NAMALWA (cell line): ENCODE results near the gene ENTPD8.

Experiments
- DNase-seq: peaks from one replicate; pipeline ENCODE4 v3.0.0-alpha.2; 2015; ENCODE audit warnings: low spot score

The ENTPD8 gene

GRCh38 chr9:137447722-137448601 lies 6.8 kb upstream of the ENTPD8 start:
- no peak for DNase-seq

DNA sequence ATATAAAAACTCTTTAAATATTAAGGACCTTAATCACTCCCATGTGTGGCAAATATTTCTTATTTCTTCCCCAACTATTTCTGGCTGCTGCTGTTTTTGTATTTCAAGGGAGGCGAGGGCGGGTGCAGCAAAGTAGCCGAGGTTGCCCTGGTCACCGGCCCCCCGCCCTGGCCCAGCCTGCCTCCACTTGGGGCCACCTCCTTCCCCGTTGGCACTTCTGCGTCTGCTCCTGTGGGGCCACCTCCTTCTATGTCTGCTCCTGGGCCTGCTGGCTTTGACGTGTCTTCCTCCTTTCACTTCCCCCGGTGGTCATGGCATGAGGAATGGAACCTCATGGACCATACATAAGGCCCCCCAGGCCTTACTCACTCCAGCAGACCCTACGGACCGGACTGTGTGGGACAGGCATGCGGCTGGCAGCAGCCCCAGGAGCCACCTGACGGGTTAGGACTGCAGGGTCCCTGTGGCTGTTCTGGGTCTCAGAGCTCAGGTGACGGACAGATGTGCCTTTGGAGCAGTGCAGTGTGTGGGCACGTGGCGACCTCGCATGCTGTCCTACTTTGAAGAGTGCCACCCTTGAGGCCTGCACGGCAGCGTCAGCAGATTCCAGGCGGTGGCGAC lies 5.8 kb upstream of the ENTPD8 start:
- no peak for DNase-seq

- DNase-seq: no peak
These were observed 4.8 kb upstream of the ENTPD8 start for GRCh38 chr9:137445930-137446431.

DNA sequence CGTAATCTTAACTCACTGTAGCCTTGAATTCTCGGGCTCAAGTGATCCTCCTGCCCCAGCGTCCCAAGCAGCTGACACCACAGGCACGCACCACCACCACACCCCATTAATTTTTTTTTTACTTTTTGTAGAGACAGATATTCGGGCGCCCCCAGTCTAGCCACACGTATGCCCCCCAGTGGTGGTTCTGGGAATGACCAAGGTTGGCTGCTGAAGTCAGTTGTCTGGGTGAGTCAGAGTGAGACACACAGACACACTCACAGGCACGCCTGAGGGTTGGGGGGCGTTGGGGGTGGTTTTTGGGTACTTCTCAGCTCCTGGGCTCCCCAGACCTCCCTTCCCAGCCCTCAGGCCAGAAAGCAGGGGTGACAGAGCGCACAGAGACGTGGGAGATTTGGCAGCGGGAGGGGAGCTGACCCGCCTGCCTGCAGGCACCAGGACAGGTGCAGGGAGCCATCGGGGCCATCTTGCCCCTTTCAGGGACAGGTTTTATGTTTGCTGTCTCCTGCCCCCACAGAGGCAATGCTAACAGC lies 4.2 kb upstream of the ENTPD8 start:
- DNase-seq: peak; percentile 88

DNA sequence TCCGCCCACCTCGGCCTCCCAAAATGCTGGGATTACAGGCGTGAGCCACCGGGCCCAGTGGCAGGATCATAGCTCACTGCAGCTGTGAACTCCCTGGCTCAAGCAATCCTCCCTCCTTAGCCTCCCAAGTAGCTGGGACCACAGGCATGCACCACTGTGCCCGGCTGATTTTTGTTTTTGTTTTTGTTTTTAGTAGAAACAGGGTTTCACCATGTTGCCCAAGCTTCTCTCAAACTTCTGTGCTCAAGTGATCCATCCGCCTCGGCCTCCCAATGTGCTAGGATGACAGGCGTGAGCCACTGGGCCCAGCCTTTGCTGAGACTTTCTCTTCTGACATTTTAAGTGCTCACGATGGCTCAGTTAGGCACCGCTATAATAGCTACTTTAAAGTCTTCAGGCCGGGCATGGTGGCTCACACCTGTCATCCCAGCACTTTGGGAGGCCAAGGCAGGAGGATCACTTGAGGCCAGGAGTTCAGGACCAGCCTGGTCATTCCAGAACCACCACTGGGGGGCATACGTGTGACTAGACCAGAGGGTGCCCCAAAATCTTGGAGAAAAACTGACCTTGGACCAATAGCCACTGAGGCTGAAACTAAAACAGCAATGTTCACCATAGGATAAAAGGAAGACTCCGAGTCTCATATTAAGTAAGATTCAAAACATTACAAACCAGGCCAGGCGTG lies 3.1 kb upstream of the ENTPD8 start:
- DNase-seq: no peak

GRCh38 chr9:137441935-137442321 lies 771 bp upstream of the ENTPD8 start:
- DNase-seq: no peak

DNA sequence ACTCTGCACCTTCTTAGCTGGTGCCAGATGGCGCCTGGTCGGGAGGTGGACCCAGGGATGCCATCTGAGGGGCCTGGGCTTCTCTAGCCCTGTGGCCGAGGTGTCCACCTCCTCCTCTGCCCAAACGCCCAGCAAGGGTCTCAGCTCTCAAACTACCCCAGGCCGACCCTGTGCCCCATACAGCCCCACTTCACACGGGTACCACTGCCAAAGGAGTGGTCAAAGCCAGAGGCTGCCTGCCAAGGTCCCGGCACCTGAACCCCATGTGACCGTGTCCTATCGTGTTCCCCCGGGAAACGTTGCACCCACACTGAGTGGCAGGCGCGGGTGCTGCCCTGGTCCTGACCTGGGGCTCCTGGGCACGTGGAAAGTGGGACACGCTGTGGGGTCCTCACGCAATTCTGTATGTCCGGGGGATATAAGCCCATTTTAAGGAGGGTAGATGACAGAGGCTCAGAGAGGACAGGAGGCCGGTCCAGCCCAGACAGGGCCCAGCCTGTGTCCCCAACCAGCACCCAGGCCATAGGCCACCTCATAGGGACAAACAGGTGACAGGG lies 1.9 kb downstream of the ENTPD8 start:
- no peak for DNase-seq

DNA sequence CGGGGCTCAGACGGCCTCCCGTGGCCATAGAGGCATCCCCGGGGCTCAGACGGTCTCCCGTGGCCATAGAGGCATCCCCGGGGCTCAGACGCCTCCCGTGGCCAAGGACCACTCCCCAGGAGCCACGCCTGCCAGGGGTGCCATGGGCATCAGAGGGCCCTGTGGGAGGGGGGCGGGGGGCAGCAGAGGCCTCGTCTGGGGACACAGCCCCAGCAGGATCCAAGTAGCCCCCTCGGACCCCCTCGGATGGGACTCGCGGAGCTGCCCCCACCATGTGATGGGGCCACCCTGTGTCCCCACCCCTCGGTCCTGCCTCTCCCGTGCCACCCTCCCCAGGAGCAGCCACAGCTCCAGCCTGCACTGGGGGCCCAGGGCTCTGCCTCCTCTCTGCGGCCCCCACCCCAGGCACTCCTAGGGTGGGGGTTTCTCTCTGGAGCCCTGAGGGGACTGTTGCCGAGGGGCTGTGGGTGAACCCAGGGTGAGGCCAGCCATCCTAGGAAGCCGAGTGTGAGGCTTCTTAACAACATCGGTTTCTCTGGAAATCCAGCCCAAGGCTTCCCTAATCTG lies 2.5 kb downstream of the ENTPD8 start:
- DNase-seq: no peak

- DNase-seq: no peak
These were observed 3.2 kb downstream of the ENTPD8 start for GRCh38 chr9:137437691-137438590.

DNA sequence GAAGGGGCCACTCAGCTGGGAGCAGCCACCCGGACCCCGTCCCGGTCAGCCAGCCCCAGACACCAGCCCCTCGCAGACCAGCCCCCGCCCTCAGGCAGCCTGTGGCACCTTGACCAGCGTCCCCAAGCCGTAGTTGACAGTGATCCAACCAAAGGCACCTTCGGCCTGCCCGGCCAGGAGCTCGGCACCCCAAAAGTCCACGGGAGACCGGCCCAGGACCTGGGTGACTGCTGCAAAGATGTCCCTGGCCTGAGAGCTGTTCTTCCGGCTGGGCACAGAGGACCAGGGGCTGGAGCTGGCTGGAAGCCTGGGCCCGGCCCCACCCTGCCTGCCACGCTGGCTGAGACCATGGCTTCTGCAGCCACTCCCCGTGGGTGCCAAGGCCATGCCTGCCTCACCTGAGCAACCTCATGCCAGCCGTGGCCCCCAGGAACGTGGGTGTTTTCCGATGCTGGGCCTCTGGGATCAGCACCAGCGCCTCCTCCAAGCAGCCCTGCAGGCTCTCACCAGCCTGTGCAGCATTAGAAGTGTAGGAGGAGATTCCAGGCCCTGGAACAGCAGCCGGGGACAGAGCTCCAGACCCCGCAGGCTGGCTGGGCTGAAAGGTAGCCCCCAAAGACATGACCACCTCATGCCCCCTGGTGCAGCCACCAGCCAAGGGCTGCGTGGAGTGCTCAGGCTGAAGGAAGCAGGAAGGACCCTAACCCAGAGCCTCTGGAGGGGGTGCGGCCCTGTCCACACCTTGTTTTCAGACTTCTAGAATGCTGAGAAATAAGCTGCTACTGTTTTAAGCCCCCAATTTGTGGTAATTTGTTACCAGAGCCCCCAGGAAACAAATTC lies 4.2 kb downstream of the ENTPD8 start:
- DNase-seq: no peak

DNA sequence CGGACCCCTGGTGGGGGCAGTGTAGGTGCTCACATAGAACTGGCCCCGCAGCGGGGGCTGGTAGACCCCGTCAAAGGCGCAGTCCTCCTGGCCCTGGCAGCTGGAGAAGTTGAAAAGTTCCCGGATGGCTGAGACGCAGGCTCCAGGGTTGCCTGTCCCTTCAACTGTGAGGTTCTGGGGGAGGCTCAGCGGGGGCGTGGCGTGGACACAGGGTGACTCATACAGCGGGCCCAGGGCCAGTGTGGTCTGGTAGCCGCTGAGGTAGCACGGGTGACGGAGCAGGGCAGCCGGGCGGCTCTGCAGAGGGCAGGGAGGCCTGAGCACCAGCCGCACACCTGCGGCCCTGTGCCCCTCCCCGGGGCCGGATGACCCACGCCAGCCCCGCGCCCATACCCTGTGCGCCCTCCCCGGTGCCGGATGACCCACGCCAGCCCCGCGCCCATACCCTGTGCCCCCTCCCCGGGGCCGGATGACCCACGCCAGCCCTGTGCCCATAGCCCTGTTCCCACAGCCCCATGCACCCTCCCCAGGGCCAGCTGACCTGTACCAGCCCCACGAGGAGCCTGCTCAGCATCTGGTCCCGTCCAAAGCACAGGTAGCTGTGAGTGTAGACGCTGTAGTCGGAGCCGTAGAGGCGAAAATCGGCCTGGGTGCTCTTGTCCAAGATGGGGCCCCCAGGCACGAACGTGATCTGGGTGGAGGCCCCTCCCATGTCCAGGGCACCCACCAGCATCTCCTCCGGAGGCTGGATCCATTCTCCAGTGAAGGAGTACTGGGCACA lies 5.0 kb downstream of the ENTPD8 start:
- DNase-seq: no peak

DNA sequence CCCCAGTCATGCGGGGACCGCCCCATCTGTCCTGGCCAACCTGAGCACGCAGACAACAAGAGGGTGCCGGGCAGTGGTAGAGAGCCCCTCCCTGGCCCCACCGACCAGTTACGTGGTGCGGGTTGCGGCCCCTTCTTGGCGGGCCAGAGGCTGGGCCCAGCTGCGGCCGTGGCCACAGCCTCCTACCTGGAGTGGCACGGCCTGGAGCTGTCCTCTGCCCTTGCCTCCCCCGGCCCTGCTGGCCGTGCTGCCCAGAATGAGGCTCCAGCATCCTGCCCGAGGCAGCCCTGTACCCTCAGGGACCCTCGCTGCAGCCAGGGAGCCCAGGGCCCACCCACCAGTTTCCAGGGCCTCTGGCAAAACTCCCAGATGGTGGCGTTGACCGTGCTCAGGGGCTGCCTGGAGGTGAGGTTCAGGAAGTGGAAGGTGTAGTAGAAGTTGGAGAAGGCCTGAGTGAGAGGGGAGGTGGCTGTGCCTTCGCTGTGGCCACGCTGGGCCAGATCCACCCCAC lies 5.7 kb downstream of the ENTPD8 start:
- no peak for DNase-seq

- DNase-seq: no peak
These were observed 6.4 kb downstream of the ENTPD8 start for GRCh38 chr9:137434498-137435380.

GRCh38 chr9:137433916-137434431 lies 7.2 kb downstream of the ENTPD8 start:
- no peak for DNase-seq

DNA sequence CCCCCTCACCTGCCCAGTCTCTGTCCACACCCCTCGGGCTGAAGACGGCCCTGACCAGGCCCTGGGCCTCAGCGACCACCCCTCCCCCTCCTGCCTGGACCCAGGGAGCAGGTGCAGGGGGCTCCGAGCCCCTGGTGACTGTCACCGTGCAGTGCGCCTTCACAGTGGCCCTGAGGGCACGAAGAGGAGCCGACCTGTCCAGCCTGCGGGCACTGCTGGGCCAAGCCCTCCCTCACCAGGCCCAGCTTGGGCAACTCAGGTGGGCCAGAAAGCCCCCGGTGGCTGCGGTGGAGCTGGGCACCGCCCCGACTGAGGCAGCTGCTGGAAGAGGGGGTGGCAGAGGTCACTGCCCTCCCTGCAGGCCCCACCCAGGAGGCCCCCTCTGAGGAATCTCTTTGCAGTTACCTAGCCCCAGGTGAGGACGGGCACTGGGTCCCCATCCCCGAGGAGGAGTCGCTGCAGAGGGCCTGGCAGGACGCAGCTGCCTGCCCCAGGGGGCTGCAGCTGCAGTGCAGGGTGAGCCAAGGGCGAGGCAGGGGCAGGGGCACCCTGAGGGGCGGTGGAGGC lies 7.7 kb downstream of the ENTPD8 start:
- no peak for DNase-seq

DNA sequence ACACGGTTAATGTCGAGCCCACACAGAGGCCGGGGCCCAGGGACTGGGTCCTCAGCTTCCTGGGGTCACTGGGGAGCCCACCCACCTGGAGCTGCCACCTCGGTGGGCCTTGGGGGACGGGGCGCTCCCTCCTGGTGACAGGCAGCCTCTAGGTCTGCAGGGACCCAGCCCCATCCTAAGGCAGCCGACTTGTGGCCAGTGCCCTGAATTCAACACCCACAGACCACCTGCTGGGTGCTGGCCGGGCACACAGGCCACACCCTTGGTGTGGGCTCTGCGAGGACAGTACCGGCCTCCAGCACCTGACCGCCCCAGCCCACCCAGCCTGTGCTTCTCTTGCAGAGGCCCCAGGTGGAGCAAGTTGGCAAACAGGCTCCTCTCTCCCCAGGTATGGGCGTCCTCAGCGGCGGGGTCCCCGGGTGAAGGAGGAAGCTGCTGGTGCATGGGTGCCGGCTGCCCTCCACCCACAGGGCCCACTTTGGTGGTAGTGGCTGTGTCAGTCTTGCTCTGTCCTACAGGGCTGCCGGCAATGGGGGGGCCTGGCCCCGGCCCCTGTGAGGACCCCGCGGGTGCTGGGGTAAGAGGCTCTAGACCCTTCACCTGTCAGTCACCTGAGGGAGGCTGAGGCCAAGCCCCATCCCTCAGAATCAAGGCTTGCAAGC lies 8.3 kb downstream of the ENTPD8 start:
- DNase-seq: no peak
